Liver (tissue), 3 donors: ENCODE data around the gene OR6F1.

ENCODE experiments used
- ATF3 ChIP-seq: IDR thresholded peaks from 2 replicates; pipeline ENCODE4 v1.6.1; 2016; ENCODE audit warnings: antibody characterized with exemption
- CTCF ChIP-seq: fragments of 150-350 bp; IDR thresholded peaks from 2 replicates; pipeline ENCODE4 v1.5.1; 2017; ENCODE audit warnings: improper control_type of control experiment, low read depth, low read length; ENCODE audit not compliant: missing input control
- EGR1 ChIP-seq, 2 donors: IDR thresholded peaks; 2 replicates each; pipeline ENCODE4 v1.6.1; 2016 to 2018; ENCODE audit warnings: antibody characterized with exemption in 2 of 2, low read depth in 2 of 2
- GABPA ChIP-seq, 2 donors: IDR thresholded peaks in 1 of 2; conservative IDR thresholded peaks in 1 of 2; 2 replicates each; pipeline ENCODE4 v1.6.1; 2016; ENCODE audit warnings: antibody characterized with exemption in 2 of 2, mild to moderate bottlenecking in 1 of 2, moderate library complexity in 1 of 2
- HNF4A ChIP-seq, 2 donors: conservative IDR thresholded peaks; 2 replicates each; pipeline ENCODE4 v1.6.1; 2016; ENCODE audit warnings: antibody characterized with exemption in 2 of 2, mild to moderate bottlenecking in 2 of 2
- JUND ChIP-seq, 2 donors: IDR thresholded peaks; 2 replicates each; pipeline ENCODE4 v1.6.1; 2016; ENCODE audit warnings: antibody characterized with exemption in 2 of 2
- MAX ChIP-seq: IDR thresholded peaks from 2 replicates; pipeline ENCODE4 v1.6.1; 2016; ENCODE audit warnings: antibody characterized with exemption
- NR2F2 ChIP-seq: IDR thresholded peaks from 2 replicates; pipeline ENCODE4 v1.6.1; 2016; ENCODE audit warnings: antibody characterized with exemption
- RAD21 ChIP-seq, 2 donors: IDR thresholded peaks; 2 replicates each; pipeline ENCODE4 v1.6.1; 2016; ENCODE audit warnings: antibody characterized with exemption in 2 of 2, mild to moderate bottlenecking in 2 of 2
- REST ChIP-seq: IDR thresholded peaks from 2 replicates; pipeline ENCODE4 v1.6.1; 2016; ENCODE audit warnings: antibody characterized with exemption, mild to moderate bottlenecking
- RXRA ChIP-seq, 2 donors: IDR thresholded peaks; 2 replicates each; pipeline ENCODE4 v1.6.1; 2017 to 2018; ENCODE audit warnings: antibody characterized with exemption in 2 of 2, mild to moderate bottlenecking in 1 of 2
- SP1 ChIP-seq: IDR thresholded peaks from 2 replicates; pipeline ENCODE4 v1.6.1; 2018; ENCODE audit warnings: antibody characterized with exemption, mild to moderate bottlenecking
- TAF1 ChIP-seq: conservative IDR thresholded peaks from 2 replicates; pipeline ENCODE4 v1.6.1; 2016; ENCODE audit warnings: antibody characterized with exemption, mild to moderate bottlenecking
- YY1 ChIP-seq: IDR thresholded peaks from 2 replicates; pipeline ENCODE4 v1.6.1; 2016; ENCODE audit warnings: antibody characterized with exemption, mild to moderate bottlenecking
- donor health status: healthy.
- donor health status: healthy.

- TF ChIP-seq REST = no peak
- TF ChIP-seq MAX = no peak
- TF ChIP-seq CTCF = no peak
- no peak for TF ChIP-seq RXRA (IDR thresholded peaks at IDR 0.05)
- no peak for TF ChIP-seq ATF3
- no peak for TF ChIP-seq YY1
- TF ChIP-seq RAD21 (IDR thresholded peaks at IDR 0.05) = no peak
- TF ChIP-seq NR2F2 = no peak
- no peak for TF ChIP-seq HNF4A (conservative IDR thresholded peaks at IDR 0.05)
- no peak for TF ChIP-seq TAF1
- no peak for TF ChIP-seq SP1
- TF ChIP-seq EGR1 (IDR thresholded peaks at IDR 0.05; ENCODE audit: low read depth in 2 of 2) = no peak
- TF ChIP-seq JUND (IDR thresholded peaks at IDR 0.05) = no peak
- no peak for TF ChIP-seq GABPA (IDR thresholded peaks at IDR 0.05 in 1 of 2, conservative IDR thresholded peaks at IDR 0.05 in 1 of 2)
Measured at GRCh38 chr1:247740721-247741120, 24.3 kb upstream of the OR6F1 start.
